ENCODE results near the gene SUDS3.

DNA sequence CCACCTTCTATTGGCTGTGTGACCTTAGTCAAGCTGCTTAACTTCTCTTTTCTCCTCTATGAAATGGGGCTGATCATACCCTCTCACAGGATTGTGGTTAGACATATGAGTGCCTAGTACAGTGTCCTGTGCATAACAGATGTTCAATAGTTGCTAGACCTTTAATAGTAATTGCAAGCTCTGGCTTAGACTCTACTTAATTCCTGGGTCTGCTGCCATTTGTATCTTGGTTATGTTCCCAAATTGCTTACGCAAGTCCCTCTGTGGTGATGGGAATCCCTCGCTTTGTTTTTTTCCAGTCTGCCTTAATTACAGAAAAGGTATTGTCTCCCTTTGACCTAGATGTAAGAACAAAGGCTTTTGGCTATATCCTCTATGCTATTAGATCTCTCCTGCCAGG lies 15.1 kb downstream of the SUDS3 start:
- TF ChIP-seq EP300 (IDR thresholded peaks at IDR 0.05) (no peak), CTCF (IDR thresholded peaks at IDR 0.05) (no peak), POLR2A (IDR thresholded peaks at IDR 0.05) (no peak), POLR2AphosphoS5 (IDR thresholded peaks at IDR 0.05) (no peak)

Measured in sigmoid colon (tissue), 4 donors.